ENCODE data around the gene GAS2L1.
"Not testable (repeated sequence)": the region's sequence is repeated elsewhere in the genome, so short reads cannot be mapped to it uniquely, and the experiment has no call there.

GAS2L1 gene

DNA sequence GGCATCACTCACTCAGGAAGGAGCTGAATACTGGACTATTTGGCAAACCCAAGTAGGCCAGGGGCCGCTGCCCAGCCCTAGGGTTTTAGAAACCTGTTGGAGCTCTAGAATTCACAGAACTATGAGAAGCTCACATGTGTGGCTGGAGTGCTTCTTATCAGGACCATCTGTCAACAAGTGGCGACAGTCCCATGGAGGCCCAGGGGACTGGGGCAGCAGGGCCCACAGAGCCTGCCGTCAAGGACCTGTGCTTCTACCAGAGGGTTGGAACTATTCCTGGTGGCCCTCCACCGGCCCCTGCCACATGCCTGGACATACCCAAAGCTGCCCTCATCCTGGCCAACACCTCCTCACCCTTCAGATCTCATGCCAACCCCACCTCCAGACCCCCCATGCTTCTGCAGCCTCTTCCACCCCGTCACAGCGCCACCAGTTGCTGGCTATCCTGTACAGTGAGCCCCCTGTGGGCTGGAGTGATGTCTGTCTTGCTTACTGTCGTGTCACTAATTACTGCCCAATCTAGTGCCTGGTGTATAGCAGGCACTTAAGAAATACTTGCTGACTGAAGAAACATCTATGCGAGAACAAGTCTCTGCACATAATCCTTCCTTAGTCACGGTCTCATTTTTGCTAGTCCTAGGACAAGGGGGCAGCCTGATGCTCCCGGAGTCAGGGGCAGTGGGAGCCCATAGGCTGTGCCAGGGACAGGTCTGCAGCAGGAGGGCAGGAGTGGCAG is 36.3 kb downstream of the GAS2L1 start:
- H3K4me3 ChIP-seq (ENCODE audit: low read length): no peak overlapping the region
- no peak for DNase-seq (ENCODE audit: low read depth)
- TF ChIP-seq, protein P1, sequence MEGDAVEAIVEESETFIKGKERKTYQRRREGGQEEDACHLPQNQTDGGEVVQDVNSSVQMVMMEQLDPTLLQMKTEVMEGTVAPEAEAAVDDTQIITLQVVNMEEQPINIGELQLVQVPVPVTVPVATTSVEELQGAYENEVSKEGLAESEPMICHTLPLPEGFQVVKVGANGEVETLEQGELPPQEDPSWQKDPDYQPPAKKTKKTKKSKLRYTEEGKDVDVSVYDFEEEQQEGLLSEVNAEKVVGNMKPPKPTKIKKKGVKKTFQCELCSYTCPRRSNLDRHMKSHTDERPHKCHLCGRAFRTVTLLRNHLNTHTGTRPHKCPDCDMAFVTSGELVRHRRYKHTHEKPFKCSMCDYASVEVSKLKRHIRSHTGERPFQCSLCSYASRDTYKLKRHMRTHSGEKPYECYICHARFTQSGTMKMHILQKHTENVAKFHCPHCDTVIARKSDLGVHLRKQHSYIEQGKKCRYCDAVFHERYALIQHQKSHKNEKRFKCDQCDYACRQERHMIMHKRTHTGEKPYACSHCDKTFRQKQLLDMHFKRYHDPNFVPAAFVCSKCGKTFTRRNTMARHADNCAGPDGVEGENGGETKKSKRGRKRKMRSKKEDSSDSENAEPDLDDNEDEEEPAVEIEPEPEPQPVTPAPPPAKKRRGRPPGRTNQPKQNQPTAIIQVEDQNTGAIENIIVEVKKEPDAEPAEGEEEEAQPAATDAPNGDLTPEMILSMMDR (conservative IDR thresholded peaks at IDR 0.05; ENCODE audit: low read depth, low read length): no peak

DNA sequence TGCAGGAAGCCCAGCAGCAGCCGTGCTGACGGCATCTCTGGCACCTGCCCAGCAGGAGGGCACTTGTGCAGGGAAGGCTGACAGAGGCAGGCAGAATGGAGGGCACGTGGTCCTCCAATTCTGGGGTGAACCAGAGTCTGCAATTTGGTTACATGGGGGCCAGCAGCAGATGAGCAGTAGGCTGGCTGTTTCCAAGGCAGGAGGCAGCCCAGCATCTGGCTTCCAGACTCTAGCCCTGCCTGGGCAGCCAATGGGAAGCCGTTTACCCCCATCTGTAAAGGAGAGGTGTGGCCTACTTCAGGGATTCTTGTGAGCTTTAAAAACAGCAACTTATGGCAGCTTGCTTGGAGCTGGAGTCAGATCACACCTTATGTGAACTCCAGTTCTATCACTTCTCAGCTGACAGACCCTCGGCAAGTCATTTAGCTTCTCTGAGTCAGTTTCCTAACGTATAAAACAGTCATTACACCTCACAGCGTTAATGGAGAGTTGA is 36.9 kb downstream of the GAS2L1 start:
- H3K4me3 ChIP-seq (ENCODE audit: low read length): no peak overlapping the region
- no peak for DNase-seq (ENCODE audit: low read depth)

DNA sequence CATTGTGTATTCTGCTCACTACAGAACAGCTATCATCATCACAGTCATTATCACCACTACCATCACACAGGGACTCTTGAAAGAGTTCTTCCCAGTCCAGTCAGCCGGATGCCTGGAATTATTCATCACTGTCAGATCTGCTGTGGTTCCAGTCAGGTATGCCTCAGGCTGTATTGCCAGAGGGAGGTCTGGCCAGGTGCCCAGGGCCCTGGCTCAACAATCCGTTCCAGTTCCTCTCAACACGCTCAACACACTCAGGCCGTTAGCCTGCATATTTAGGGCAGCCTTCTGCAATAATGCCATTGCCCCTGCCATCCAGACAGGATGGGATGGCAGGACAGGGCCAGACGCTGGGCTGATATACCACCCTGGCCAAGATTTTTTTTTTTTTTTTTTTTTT is 37.7 kb downstream of the GAS2L1 start:
- peak; percentile 50 for DNase-seq (ENCODE audit: low read depth)
- TF ChIP-seq, protein P1 (conservative IDR thresholded peaks at IDR 0.05; ENCODE audit: low read depth, low read length): no peak
- H3K4me3 ChIP-seq (ENCODE audit: low read length): no peak overlapping the region

More for the DNA sequence above, 36.9 kb downstream of the GAS2L1 start:
- TF ChIP-seq, protein P1 (conservative IDR thresholded peaks at IDR 0.05; ENCODE audit: low read depth, low read length): no peak

DNA sequence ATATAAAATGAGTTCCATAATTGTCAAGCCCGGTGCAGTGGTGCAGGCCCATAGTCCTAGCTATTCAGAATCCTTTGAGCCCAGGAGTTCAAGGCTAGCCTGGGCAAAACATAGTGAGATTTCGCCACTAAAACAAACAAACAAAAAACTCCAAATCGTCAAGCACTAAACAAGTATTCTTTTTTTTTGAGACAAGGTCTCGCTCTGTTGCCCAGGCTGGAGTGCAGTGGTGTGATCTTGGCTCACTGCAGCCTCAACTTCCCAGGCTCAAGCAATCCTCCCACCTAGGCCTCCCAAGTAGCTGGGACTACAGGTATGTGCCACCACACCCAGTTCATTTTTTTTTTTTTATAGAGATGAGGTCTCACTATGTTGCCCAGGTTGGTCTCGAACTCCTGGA is 38.4 kb downstream of the GAS2L1 start:
- not testable (repeated sequence) for H3K4me3 ChIP-seq (ENCODE audit: low read length); DNase-seq (ENCODE audit: low read depth)

- TF ChIP-seq, protein P1 (conservative IDR thresholded peaks at IDR 0.05; ENCODE audit: low read depth, low read length): no peak
- DNase-seq (ENCODE audit: low read depth): no peak
- no peak overlapping the region for H3K4me3 ChIP-seq (ENCODE audit: low read length)
These were observed 39.5 kb downstream of the GAS2L1 start for GRCh38 chr22:29345932-29346331.

DNA sequence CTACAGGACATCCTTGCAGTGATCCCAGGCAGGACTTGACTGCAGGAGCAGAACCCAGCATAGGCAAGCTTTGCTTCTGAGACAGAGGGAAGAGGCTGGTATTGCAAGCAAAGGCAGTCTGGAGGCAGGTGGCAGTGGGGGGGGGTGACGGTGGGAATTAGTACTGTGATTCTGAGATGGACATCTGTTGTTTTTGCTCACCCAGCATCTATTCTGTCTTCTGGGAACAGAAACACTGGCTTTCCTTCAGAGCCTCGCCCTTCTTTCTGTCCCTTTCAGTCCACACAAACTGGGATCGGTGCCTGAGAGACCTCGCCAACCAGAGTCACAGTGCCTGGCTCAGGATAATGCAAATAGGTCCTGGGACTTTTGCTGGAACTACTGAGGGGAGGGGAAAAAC is 40.2 kb downstream of the GAS2L1 start:
- DNase-seq (ENCODE audit: low read depth): no peak
- no peak overlapping the region for H3K4me3 ChIP-seq (ENCODE audit: low read length)
- TF ChIP-seq, protein P1 (conservative IDR thresholded peaks at IDR 0.05; ENCODE audit: low read depth, low read length): no peak

DNA sequence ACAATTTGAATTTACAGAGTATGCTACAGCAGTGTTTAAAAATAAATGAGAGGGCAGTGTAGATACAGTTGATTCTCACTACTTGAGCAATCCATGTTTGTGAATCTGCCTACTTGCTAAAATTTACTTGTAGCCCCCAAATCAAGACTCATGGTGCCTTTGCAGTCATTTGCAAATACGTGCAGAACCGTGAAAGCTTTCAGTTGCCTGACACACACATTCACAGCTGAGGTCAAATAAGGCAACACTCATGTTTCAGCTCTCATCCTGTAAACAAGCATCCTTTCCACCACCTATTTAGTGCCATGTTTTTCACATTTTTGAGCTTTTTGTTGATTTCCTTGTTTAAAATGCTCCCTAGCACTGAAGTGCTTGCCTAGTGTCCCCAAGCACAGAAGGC is 41.6 kb downstream of the GAS2L1 start:
- no peak for DNase-seq (ENCODE audit: low read depth)
- H3K4me3 ChIP-seq (ENCODE audit: low read length): no peak overlapping the region
- TF ChIP-seq, protein P1 (conservative IDR thresholded peaks at IDR 0.05; ENCODE audit: low read depth, low read length): no peak
